ENCODE measurements around the gene SLC37A1. TPM values are rescaled to one million over a fixed set of nuclear protein-coding genes. Genes with fewer than 3 reads are reported as not detected.

SLC37A1 gene
- total and polyA plus RNA-seq, 10 donors, result 6.9 to 31.4 (median 23.2) TPM

DNA sequence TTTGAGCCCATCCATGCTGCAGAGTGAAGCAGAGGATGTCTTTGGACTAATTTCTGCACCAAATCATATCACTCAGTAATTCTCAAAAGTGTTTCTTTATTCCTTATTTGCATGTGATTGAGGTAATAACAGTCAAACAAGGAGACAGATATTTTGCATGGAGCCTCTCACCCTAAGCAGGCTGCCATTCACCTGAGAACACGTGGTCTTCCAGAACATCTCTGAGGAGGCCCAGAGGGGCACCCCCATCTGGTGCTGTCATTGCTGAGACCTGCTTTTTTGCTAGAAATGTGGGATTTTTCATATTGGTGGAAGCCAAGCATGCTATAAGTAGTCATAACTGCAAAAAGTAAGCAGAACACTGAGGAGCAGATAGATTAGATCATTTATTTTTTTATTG lies 7.7 kb downstream of the SLC37A1 start:
- Histone ChIP-seq H3K9me3 (no peaks in the 10 kb centered on the region), H3K27ac (no peak overlapping the region), H3K27me3 (replicated peaks in 1 of 7) (no peaks in the 10 kb centered on the region), H3K4me3 (no peak overlapping the region), H3K36me3 (peaks cover 0 to 84% (median 38%) of the 10 kb centered on the region in 6 donors), H3K4me1 (peaks cover 7 to 87% (median 37%) of the 10 kb centered on the region in 6 donors)
- no peak for DNase-seq
- TF ChIP-seq POLR2A (IDR thresholded peaks at IDR 0.05) (no peak), POLR2AphosphoS5 (IDR thresholded peaks at IDR 0.05) (no peak)
- TF ChIP-seq, protein P1, sequence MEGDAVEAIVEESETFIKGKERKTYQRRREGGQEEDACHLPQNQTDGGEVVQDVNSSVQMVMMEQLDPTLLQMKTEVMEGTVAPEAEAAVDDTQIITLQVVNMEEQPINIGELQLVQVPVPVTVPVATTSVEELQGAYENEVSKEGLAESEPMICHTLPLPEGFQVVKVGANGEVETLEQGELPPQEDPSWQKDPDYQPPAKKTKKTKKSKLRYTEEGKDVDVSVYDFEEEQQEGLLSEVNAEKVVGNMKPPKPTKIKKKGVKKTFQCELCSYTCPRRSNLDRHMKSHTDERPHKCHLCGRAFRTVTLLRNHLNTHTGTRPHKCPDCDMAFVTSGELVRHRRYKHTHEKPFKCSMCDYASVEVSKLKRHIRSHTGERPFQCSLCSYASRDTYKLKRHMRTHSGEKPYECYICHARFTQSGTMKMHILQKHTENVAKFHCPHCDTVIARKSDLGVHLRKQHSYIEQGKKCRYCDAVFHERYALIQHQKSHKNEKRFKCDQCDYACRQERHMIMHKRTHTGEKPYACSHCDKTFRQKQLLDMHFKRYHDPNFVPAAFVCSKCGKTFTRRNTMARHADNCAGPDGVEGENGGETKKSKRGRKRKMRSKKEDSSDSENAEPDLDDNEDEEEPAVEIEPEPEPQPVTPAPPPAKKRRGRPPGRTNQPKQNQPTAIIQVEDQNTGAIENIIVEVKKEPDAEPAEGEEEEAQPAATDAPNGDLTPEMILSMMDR (IDR thresholded peaks at IDR 0.05 in 8 of 11, conservative IDR thresholded peaks at IDR 0.05 in 3 of 11), result no peak
- intact Hi-C loops (cut with DNase I; ENCODE audit: low total_unique reads), result no loop called here
- 70 to 88% (median 86%) methylated on average over 1 of the region's 1 CpG for WGBS, 5 donors

DNA sequence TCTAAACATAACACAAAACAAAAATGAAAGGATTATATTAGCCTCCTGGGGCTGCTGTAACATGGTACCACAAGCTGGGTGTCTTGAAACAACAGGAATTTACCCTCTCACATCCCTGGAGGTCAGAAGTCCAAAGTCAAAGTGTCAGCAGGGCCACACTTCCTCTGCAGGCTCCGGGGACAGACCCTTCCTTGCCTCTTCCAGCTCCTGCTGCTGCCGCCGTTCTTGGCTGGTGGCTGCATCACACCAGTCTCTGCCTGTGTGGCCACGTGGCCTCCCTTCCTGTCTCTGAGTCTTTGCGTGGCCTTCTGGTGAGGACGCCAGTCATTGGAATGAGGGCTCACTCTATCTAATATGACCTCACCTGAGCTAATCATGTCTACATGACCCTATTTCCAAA lies 8.2 kb downstream of the SLC37A1 start:
- TF ChIP-seq POLR2A (IDR thresholded peaks at IDR 0.05) (no peak), POLR2AphosphoS5 (IDR thresholded peaks at IDR 0.05) (no peak)
- TF ChIP-seq, protein P1 (IDR thresholded peaks at IDR 0.05 in 8 of 11, conservative IDR thresholded peaks at IDR 0.05 in 3 of 11), result no peak
- intact Hi-C loops (cut with DNase I; ENCODE audit: low total_unique reads), result no loop called here
- Histone ChIP-seq H3K36me3 (peaks cover 0 to 87% (median 38%) of the 10 kb centered on the region in 6 donors), H3K27me3 (replicated peaks in 1 of 7) (no peaks in the 10 kb centered on the region), H3K27ac (no peak overlapping the region), H3K9me3 (no peaks in the 10 kb centered on the region), H3K4me1 (peaks cover 7 to 87% (median 37%) of the 10 kb centered on the region in 6 donors), H3K4me3 (no peak overlapping the region)
- 67 to 90% (median 74%) methylated on average over 6 of the region's 6 CpGs for WGBS, 5 donors
- no peak for DNase-seq

DNA sequence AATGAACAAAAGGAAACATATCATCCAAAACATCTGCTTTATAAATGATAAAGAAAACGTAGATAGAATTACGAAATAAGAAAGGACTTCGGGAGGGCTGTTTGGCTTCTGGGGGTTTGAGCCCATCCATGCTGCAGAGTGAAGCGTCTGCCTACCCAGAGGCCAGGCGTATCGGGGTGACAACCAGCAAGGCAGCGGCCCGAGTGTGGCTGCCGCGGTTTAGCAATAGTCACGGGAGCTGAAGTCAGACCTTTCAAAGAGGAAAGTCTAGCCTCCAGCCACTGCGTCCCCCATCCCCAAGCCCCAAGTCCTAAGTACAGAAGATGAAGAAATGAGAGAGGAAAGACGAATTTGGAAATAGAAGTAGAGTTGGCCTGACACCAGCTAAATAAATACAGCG lies 8.6 kb downstream of the SLC37A1 start:
- Histone ChIP-seq H3K4me3 (no peak overlapping the region), H3K27ac (no peak overlapping the region), H3K4me1 (peaks cover 12 to 87% (median 37%) of the 10 kb centered on the region in 6 donors), H3K36me3 (peaks cover 0 to 86% (median 38%) of the 10 kb centered on the region in 6 donors), H3K27me3 (replicated peaks in 1 of 7) (no peaks in the 10 kb centered on the region), H3K9me3 (no peaks in the 10 kb centered on the region)
- intact Hi-C loops (cut with DNase I; ENCODE audit: low total_unique reads), result no loop called here
- WGBS, 5 donors, result 80 to 96% (median 89%) methylated on average over 14 of the region's 14 CpGs
- DNase-seq, result no peak
- TF ChIP-seq POLR2AphosphoS5 (IDR thresholded peaks at IDR 0.05), result no peak
- TF ChIP-seq, protein P1 (IDR thresholded peaks at IDR 0.05 in 8 of 11, conservative IDR thresholded peaks at IDR 0.05 in 3 of 11), result no peak
- no peak for TF ChIP-seq POLR2A (IDR thresholded peaks at IDR 0.05)

DNA sequence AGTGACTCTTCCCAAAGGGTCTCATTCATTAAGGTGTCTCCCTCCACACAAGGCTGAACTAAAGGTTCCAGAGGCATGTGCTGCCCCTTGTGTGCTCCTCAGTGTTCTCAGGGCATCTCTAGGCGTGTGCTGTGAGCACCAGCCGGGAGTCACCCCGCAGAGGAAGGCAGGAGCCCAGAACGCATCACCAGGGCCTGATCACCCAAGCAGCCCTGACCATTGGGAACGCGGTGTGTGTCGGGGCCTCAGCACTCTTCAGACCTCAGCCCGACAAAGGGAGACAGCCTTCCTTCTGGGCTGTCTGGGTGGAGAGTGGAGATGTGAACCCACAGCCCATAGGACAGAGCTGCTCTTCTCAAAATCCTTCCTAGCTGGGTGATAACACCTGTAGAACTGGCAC lies 9.1 kb downstream of the SLC37A1 start:
- peaks cover 14 to 87% (median 40%) of the 10 kb centered on the region in 6 donors for H3K4me1 ChIP-seq
- no peak for TF ChIP-seq POLR2A (IDR thresholded peaks at IDR 0.05)
- TF ChIP-seq, protein P1 (IDR thresholded peaks at IDR 0.05 in 8 of 11, conservative IDR thresholded peaks at IDR 0.05 in 3 of 11), result no peak
- TF ChIP-seq POLR2AphosphoS5 (IDR thresholded peaks at IDR 0.05), result no peak
- WGBS, 5 donors, result 93 to 98% (median 96%) methylated on average over 6 to 8 of the region's 8 CpGs
- H3K27me3 ChIP-seq (replicated peaks in 1 of 7), result no peaks in the 10 kb centered on the region
- H3K36me3 ChIP-seq, result peaks cover 0 to 81% (median 36%) of the 10 kb centered on the region in 6 donors
- intact Hi-C loops (cut with DNase I; ENCODE audit: low total_unique reads), result no loop called here
- no peak overlapping the region for H3K4me3 ChIP-seq
- no peak for DNase-seq
- no peaks in the 10 kb centered on the region for H3K9me3 ChIP-seq
- peak overlapping the region in 2 of 8 donors; percentile 84 to 91 for H3K27ac ChIP-seq

All from spleen (tissue), 11 donors.